ENCODE measurements around the gene BDKRB2. TPM values are rescaled to one million over a fixed set of nuclear protein-coding genes. Genes with fewer than 3 reads are reported as not detected.
A peak's percentile ranks its signal among the peaks of the same experiment; 100 is the strongest.
"Not testable (repeated sequence)": the region's sequence is repeated elsewhere in the genome, so short reads cannot be mapped to it uniquely, and the experiment has no call there.

Gene BDKRB2
- polyA plus RNA-seq, 2 of the 4 experiments (the other 2 are of a cell fraction), result 13.9 to 21.6 TPM

DNA sequence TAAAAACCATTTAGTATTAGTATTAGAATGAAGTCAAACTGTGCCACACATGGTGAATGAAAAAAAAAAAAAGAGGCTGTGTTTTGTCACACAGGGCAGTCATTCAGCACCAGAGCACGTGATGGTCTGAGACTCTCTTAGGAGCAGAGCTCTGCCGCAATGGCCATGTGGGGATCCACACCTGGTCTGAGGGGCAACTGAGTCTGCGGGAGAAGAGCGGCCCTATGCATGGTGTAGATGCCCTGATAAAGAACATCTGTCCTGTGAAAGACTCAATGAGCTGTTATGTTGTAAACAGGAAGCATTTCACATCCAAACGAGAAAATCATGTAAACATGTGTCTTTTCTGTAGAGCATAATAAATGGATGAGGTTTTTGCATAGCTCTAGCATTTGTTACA lies 39.1 kb downstream of the BDKRB2 start:
- POLR2A ChIA-PET, result no interaction called here
- 0 out of 6 replicates have a peak overlapping the region, but pooled peaks of 1 of the 2 experiments have one; percentile 1 for H3K27ac ChIP-seq
- FAIRE-seq, result no peak

DNA sequence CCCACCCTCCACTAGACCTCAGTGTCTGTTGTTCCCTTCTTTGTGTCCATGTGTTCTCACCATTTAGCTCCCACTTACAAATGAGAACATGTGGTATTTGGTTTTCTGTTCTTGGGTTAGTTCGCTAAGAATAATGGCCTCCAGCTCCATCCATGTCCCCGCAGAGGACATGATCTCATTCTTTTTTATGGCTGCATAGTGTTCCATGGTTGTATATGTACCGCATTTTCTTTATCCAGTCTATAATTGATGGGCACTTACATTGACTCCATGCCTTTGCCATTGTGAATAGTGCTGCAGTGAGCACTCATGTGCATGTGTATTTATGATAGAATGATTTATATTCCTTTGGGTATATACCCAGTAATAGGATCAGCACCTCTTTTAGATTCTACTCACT lies 40.4 kb downstream of the BDKRB2 start:
- not testable (repeated sequence) for H3K9me3 ChIP-seq; DNase-seq (ENCODE audit: low read depth in 1 of 2, low spot score in 1 of 2); H3K4me3 ChIP-seq; FAIRE-seq; ATAC-seq; H3K4me2 ChIP-seq
- Histone ChIP-seq H3K27ac (peak overlapping the region; percentile 76 to 91; a peak in 4 of 6 replicates), H3K4me1 (peaks cover 42% of the 10 kb centered on the region)
- CTCF ChIA-PET, result interaction anchor here (1.6 to 9.1 kb wide), 2 partner anchors 28 to 145 kb away, joined by 10 to 66 read pairs; no protein-coding TSS in a partner anchor
- 79% methylated on average over 3 of the region's 3 CpGs for WGBS (ENCODE audit: missing lambda C conversion rate)
- POLR2A ChIA-PET, result interaction anchor here (0.7 kb wide), 1 partner anchor 688 kb away, joined by 3 read pairs; no protein-coding TSS in a partner anchor

More for the DNA sequence above, 39.1 kb downstream of the BDKRB2 start:
- Histone ChIP-seq H3K4me3 (no peak overlapping the region), H3K4me1 (peaks cover 41% of the 10 kb centered on the region), H3K4me2 (no peak overlapping the region), H3K9me3 (no peaks in the 10 kb centered on the region)
- WGBS (ENCODE audit: missing lambda C conversion rate), result 61% methylated on average over 5 of the region's 5 CpGs
- ATAC-seq (no peak), DNase-seq (ENCODE audit: low read depth in 1 of 2, low spot score in 1 of 2) (no peak)
- TF ChIP-seq FOXS1 (CRISPR knock-in tag; IDR thresholded peaks at IDR 0.05) (no peak), JUN (IDR thresholded peaks at IDR 0.05) (no peak), RCOR1 (IDR thresholded peaks at IDR 0.05; ENCODE audit: low read depth, low read length) (no peak), FOSB (CRISPR knock-in tag; IDR thresholded peaks at IDR 0.05) (no peak), PHF8 (IDR thresholded peaks at IDR 0.05; ENCODE audit: borderline replicate concordance, low read depth) (no peak), HDAC2 (IDR thresholded peaks at IDR 0.05) (no peak), ESRRA (IDR thresholded peaks at IDR 0.05; ENCODE audit: borderline replicate concordance, low read length) (no peak), JUNB (IDR thresholded peaks at IDR 0.05) (no peak), NPAS2 (CRISPR knock-in tag; IDR thresholded peaks at IDR 0.05; ENCODE audit: borderline replicate concordance) (no peak), NFE2L2 (conservative IDR thresholded peaks at IDR 0.05; ENCODE audit: low read length) (no peak), EP300 (IDR thresholded peaks at IDR 0.05) (no peak), TFCP2L1 (CRISPR knock-in tag; IDR thresholded peaks at IDR 0.05) (no peak)
- TF ChIP-seq, protein P1, sequence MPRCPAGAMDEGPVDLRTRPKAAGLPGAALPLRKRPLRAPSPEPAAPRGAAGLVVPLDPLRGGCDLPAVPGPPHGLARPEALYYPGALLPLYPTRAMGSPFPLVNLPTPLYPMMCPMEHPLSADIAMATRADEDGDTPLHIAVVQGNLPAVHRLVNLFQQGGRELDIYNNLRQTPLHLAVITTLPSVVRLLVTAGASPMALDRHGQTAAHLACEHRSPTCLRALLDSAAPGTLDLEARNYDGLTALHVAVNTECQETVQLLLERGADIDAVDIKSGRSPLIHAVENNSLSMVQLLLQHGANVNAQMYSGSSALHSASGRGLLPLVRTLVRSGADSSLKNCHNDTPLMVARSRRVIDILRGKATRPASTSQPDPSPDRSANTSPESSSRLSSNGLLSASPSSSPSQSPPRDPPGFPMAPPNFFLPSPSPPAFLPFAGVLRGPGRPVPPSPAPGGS (IDR thresholded peaks at IDR 0.05), result no peak
- TF ChIP-seq, protein P2, sequence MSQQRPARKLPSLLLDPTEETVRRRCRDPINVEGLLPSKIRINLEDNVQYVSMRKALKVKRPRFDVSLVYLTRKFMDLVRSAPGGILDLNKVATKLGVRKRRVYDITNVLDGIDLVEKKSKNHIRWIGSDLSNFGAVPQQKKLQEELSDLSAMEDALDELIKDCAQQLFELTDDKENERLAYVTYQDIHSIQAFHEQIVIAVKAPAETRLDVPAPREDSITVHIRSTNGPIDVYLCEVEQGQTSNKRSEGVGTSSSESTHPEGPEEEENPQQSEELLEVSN (IDR thresholded peaks at IDR 0.05; ENCODE audit: borderline replicate concordance, low read depth), result no peak
- TF ChIP-seq, protein P3, sequence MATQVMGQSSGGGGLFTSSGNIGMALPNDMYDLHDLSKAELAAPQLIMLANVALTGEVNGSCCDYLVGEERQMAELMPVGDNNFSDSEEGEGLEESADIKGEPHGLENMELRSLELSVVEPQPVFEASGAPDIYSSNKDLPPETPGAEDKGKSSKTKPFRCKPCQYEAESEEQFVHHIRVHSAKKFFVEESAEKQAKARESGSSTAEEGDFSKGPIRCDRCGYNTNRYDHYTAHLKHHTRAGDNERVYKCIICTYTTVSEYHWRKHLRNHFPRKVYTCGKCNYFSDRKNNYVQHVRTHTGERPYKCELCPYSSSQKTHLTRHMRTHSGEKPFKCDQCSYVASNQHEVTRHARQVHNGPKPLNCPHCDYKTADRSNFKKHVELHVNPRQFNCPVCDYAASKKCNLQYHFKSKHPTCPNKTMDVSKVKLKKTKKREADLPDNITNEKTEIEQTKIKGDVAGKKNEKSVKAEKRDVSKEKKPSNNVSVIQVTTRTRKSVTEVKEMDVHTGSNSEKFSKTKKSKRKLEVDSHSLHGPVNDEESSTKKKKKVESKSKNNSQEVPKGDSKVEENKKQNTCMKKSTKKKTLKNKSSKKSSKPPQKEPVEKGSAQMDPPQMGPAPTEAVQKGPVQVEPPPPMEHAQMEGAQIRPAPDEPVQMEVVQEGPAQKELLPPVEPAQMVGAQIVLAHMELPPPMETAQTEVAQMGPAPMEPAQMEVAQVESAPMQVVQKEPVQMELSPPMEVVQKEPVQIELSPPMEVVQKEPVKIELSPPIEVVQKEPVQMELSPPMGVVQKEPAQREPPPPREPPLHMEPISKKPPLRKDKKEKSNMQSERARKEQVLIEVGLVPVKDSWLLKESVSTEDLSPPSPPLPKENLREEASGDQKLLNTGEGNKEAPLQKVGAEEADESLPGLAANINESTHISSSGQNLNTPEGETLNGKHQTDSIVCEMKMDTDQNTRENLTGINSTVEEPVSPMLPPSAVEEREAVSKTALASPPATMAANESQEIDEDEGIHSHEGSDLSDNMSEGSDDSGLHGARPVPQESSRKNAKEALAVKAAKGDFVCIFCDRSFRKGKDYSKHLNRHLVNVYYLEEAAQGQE (IDR thresholded peaks at IDR 0.05), result no peak
- TF ChIP-seq, protein P4, sequence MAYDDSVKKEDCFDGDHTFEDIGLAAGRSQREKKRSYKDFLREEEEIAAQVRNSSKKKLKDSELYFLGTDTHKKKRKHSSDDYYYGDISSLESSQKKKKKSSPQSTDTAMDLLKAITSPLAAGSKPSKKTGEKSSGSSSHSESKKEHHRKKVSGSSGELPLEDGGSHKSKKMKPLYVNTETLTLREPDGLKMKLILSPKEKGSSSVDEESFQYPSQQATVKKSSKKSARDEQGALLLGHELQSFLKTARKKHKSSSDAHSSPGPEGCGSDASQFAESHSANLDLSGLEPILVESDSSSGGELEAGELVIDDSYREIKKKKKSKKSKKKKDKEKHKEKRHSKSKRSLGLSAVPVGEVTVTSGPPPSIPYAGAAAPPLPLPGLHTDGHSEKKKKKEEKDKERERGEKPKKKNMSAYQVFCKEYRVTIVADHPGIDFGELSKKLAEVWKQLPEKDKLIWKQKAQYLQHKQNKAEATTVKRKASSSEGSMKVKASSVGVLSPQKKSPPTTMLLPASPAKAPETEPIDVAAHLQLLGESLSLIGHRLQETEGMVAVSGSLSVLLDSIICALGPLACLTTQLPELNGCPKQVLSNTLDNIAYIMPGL (CRISPR knock-in tag; IDR thresholded peaks at IDR 0.05; ENCODE audit: borderline replicate concordance), result no peak
- TF ChIP-seq, protein P5, sequence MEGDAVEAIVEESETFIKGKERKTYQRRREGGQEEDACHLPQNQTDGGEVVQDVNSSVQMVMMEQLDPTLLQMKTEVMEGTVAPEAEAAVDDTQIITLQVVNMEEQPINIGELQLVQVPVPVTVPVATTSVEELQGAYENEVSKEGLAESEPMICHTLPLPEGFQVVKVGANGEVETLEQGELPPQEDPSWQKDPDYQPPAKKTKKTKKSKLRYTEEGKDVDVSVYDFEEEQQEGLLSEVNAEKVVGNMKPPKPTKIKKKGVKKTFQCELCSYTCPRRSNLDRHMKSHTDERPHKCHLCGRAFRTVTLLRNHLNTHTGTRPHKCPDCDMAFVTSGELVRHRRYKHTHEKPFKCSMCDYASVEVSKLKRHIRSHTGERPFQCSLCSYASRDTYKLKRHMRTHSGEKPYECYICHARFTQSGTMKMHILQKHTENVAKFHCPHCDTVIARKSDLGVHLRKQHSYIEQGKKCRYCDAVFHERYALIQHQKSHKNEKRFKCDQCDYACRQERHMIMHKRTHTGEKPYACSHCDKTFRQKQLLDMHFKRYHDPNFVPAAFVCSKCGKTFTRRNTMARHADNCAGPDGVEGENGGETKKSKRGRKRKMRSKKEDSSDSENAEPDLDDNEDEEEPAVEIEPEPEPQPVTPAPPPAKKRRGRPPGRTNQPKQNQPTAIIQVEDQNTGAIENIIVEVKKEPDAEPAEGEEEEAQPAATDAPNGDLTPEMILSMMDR (IDR thresholded peaks at IDR 0.05), result no peak
- CTCF ChIA-PET, result interaction anchor here (0.7 to 9.1 kb wide), 4 partner anchors 12 to 246 kb away, joined by 3 to 66 read pairs (median 4); partner anchors contain the start of gene BDKRB1
